Amniotic stem cell (primary cell): Measurements from ENCODE around the gene SMR3B.

ENCODE experiments used
- DNase-seq: peaks from one replicate; lab custom pipeline; 2025; lab: John Stamatoyannopoulos, UW

SMR3B gene

DNA sequence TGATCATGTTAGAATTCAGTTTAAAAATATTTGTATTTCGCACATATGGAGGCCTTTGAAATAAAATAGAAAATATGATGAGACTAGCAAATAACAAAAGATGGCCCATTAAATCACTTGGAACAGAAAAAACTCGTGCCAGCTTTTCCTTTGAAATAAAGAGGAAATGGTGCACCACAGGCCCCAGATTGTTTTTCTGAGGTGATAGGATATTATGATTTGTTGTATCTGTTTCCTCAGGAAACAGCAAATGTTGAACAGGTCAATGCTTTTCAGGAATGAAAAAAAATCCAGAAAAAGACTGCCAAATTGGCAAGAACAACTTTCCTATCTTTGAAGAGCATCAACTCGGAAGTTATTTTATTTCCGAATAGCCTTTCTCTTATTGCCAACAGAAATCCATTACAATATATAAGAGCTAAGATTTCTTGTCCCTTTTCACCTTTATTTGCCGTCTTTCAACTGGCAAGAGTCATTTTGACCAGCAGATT lies at the start of gene SMR3B:
Gene SMR3B (plus strand): TSS at position 441 of the 491 bp plus-strand sequence. CDS start 1,380 bp downstream, outside the sequence.
- no peak for DNase-seq

DNA sequence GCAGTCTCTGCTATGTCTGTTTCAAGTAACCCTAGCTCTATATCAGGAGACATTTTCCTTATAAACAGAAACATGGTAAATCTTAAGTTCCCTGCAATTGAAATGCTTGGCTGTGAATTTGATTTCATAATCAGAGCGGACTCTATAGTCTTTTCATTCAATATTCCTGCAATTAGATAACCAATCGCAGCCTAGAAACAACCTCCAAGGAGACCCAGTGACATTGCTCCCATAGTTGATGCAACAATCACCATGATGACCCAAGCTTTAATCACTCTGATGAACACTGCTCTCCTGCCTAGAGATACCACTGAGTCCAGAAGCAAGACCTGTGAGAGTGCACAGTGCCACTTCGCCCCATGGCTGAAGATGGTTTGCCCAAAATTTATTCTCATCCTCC lies 48.2 kb upstream of the SMR3B start, which contains the start of gene CABS1:
Gene CABS1 (plus strand): TSS at position 301 of the 400 bp plus-strand sequence. CDS start 59 bp downstream, at position 360.
- no peak for DNase-seq

GRCh38 chr4:70336043-70336442 lies 46.9 kb upstream of the SMR3B start:
- no peak for DNase-seq

DNA sequence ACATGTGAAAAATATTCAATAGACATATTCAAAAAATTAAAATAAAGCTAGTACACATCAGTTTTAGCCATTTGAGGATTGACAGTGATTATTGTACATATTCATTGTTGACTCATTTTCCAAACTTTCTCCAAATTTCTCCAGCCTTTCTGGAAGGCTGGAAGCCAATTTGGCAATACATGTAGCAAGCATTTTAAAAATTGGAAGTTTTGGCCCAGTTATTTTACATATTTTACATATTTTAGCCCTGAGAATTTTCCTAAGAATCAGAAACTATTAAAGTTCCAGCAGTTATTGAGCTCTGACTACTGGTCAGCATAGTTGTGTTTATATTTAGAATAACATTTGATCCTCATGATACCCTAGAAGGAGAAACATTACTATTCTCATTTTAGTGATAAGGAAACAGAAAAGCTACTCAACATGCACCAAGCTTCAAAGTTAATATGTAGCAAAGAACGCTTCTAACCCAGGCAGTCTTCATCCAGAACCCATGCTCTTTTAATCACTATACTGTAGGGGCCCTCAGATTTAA lies 45.0 kb upstream of the SMR3B start:
- DNase-seq: no peak

DNA sequence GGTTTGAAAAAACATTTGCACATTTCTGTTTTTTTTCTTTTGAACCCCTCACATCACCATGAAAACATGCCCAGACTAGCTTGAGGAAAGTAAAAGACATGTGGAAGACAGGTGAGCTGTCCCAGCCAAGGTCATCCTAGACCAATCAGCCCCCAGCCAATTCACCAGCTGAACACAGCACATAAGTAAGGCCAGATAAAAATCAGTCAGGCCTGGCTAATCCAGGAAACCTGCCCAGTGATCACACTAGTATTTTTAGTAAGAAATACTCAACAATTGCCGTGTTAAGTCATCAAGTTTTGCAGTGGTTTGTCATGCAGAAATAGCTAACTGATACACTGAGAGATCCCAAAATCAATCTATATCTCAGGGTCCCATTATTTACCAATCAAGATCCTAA lies 26.7 kb upstream of the SMR3B start:
- DNase-seq: no peak

DNA sequence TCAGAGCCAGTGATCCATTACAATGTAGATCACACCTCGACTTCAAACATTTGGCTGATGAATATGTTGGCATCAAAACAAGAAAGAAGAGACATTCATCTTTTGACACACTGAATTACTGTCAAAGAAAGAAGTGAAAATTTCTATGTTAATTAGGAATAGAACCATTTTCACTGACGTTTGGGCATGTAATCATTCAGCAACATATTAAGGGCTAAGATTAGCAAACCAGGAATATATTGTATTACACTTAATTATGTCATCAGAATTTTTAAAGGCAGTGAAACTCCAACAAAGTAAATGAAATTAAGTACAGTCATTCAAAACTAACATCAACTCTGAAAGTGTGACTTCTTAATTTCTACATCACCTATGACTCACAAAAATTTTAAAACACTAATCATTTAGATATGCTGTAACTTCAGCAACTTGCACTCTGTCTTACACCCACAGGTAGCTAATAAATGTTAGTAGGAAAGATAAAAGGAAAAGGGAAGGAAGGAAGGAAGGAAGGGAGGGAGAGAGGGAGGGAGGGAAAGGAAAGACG lies 23.7 kb upstream of the SMR3B start:
- DNase-seq: no peak

GRCh38 chr4:70360460-70360859 lies 22.5 kb upstream of the SMR3B start, which contains the start of gene SMR3A:
Gene SMR3A (plus strand): TSS chr4:70360760. CDS start chr4:70362116, 1,356 bp downstream.
- no peak for DNase-seq

DNA sequence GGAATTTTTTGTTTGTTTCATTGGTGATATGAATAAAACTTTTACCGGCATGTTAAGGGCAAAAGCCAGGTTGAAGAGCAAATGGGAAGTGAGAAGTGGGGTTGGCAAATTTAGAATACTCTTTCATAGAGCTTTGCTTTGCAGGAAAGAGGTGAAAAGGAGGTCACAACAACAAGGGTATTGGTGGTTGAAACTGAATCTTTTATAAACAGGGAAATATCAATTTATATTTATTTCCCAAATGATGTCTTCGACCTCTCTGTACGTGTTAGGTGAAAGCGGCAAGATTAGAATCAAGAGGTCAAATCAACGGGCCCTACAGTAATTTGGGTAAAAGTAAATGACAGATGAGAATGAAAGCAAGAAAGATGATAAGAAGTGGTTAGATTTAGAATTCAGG lies 18.9 kb upstream of the SMR3B start:
- DNase-seq: no peak

DNA sequence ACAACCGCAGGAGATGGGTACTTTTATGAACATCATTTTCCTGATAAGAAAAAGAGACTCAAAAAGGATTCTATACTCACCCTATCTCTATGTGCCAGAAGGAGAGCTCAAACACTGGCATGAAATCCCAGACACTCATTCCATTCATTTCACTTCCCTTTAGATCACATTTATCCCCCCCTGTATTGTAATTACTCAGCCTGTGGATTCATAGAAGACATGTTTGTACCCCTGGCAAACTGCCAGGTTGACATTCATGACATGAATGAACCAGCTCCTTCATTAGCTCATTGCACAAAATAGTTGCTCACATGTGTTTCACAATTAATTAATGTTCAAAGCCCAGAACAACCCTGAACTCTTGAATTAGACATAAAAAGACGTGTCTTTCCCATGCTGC lies 17.5 kb upstream of the SMR3B start:
- DNase-seq: no peak

DNA sequence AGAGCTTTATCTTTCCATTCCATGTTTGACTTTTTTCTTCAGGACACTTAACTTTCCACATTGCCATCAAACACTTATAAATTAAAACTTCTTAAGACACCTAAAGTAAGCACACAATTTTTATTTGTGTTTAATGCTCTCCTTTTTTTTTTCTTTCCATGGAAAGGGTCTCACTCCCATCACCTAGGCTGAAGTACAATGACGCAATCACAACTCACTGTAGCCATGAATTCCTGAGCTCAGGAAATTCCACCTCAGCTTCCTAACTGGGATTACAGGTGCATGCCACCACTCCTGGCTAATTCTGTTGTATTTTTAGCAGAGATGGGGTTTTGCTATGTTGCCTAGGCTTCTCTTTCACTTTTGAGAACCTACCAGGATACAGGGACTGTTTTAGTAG lies 15.1 kb upstream of the SMR3B start:
- DNase-seq: no peak

GRCh38 chr4:70371987-70372386 lies 10.9 kb upstream of the SMR3B start:
- DNase-seq: no peak

- DNase-seq: no peak
These were observed 10.2 kb upstream of the SMR3B start for GRCh38 chr4:70372760-70373159.

- DNase-seq: no peak
These were observed 2.4 kb upstream of the SMR3B start for GRCh38 chr4:70380578-70380977.

GRCh38 chr4:70392057-70392776 lies 9.3 kb downstream of the SMR3B start:
- no peak for DNase-seq

DNA sequence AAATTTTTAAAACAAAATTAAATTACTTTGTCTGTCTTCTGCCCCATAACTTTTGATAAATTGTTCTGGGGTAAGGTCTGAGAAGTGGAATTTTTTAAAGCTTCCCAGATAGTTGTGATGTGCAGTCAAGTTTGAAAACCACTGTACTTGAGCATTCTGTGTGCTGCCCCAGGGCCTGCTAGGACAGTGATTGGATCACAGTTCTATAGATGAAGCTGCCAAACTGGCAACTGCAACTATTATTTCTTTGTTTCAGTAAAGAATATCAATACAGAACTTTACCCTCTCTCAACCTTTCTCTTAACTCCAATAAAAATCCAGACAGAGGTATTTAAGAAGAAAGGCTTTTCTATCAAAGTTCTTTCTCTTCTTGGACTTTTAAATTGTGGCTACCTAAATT lies 14.6 kb downstream of the SMR3B start, which contains the start of gene OPRPN:
Gene OPRPN (plus strand): TSS at position 361 of the 400 bp plus-strand sequence. CDS start 1,346 bp downstream, outside the sequence.
- DNase-seq: no peak

- no peak for DNase-seq
These were observed 16.4 kb downstream of the SMR3B start for GRCh38 chr4:70399319-70399718.

GRCh38 chr4:70402762-70403161 lies 19.8 kb downstream of the SMR3B start:
- DNase-seq: no peak

DNA sequence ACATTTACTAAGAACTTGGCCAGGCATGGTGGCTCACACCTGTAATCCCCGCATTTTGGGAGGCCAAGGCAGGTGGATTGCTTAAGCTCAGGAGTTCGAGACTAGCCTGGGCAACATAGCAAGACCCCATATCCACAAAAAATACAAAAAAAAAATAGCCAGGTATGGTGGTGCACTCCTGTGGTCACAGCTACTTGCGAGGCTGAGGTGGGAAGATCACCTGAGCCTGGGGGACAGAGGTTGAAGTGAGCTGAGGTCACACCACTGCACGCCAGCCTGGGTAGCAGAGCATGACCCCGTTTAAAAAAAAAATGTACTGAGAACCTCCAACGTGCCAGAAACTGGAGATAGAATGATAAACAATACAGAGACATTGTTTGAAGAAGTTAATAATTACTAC lies 22.8 kb downstream of the SMR3B start:
- no peak for DNase-seq

- no peak for DNase-seq
These were observed 42.4 kb downstream of the SMR3B start for GRCh38 chr4:70425306-70425705.

DNA sequence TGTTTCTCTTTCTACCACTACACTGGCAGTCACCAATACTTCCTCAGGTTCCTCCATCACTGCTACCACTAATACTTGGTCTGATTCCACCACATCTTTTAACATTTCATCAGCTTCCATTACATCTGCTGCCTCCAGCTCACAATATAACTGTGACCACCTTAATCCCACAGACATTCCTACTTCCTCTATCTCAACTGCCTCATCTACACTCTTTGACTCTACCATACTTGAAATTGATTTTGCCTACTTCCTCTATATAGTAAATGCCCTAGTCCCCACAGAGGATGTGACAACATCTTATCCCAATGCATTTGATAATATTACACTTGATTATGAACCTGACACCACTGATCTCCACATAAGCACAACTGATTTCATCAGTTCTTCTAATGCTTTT lies 43.9 kb downstream of the SMR3B start:
- DNase-seq: no peak

- no peak for DNase-seq
These were observed 54.3 kb downstream of the SMR3B start for GRCh38 chr4:70437197-70437596.
